Erythroblast (primary cell): Measurements from ENCODE around the gene SPAAR.

Experiments
- GATA1 ChIP-seq: IDR thresholded peaks from 2 replicates; pipeline ENCODE4 v1.6.1; 2011; ENCODE audit warnings: low read depth, mild to moderate bottlenecking, control low read depth, low read length, moderate library complexity
- POLR2A ChIP-seq: IDR thresholded peaks from 2 replicates; pipeline ENCODE4 v1.6.1; 2011; ENCODE audit warnings: mild to moderate bottlenecking, low read length

DNA sequence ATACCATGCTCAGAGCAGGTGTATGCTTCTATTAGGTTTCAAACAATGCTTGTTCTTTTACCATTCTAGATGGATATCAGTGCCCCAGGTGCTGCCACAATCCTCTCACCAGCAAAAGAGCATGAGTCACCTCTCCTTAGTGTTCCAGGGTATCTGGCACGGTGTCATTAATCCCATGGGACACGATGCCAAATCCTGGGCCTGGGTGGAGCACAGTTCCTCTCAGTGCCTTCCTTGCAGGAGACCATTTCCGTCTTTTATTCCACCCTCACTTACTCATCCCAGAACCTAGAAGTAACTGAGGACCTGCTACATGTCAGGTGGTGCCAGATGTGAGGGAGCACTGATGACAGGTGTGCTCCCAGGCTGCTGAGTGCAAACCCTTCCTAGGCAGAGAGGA is 37.7 kb upstream of the SPAAR start:
- TF ChIP-seq POLR2A (no peak), GATA1 (no peak)
